HG03175 (cell line): ENCODE data around the gene CDH13.

Experiments
- ATAC-seq: cut with Tn5 transposase; IDR thresholded peaks from one replicate; pipeline ENCODE4 v1.9.1; 2021; ENCODE audit warnings: mild to moderate bottlenecking, moderate library complexity; ENCODE audit not compliant: unreplicated experiment

The CDH13 gene

GRCh38 chr16:82649766-82650165 lies 23.0 kb downstream of the CDH13 start:
- ATAC-seq = no peak

- no peak for ATAC-seq
Measured at GRCh38 chr16:82650804-82651203, 24.0 kb downstream of the CDH13 start.

- ATAC-seq = peak; percentile 76
Measured at GRCh38 chr16:82651921-82652601, 25.3 kb downstream of the CDH13 start.

- ATAC-seq = no peak
Measured at GRCh38 chr16:82652826-82653225, 26.1 kb downstream of the CDH13 start.

GRCh38 chr16:82653550-82654511 lies 27.1 kb downstream of the CDH13 start:
- peak; percentile 82 for ATAC-seq

GRCh38 chr16:82655072-82655714 lies 28.4 kb downstream of the CDH13 start:
- ATAC-seq = no peak

- no peak for ATAC-seq
Measured at GRCh38 chr16:82655720-82656490, 29.1 kb downstream of the CDH13 start.

GRCh38 chr16:82657239-82657638 lies 30.5 kb downstream of the CDH13 start:
- ATAC-seq = no peak

- ATAC-seq = no peak
Measured at GRCh38 chr16:82657786-82658185, 31.0 kb downstream of the CDH13 start.

GRCh38 chr16:82658796-82659195 lies 32.0 kb downstream of the CDH13 start:
- no peak for ATAC-seq

GRCh38 chr16:82660075-82660645 lies 33.4 kb downstream of the CDH13 start:
- no peak for ATAC-seq

GRCh38 chr16:82660966-82661365 lies 34.2 kb downstream of the CDH13 start:
- no peak for ATAC-seq

- no peak for ATAC-seq
Measured at GRCh38 chr16:82664181-82664580, 37.4 kb downstream of the CDH13 start.

- no peak for ATAC-seq
Measured at GRCh38 chr16:82665025-82665424, 38.3 kb downstream of the CDH13 start.

- ATAC-seq = no peak
Measured at GRCh38 chr16:82667437-82667836, 40.7 kb downstream of the CDH13 start.

GRCh38 chr16:82668094-82668493 lies 41.3 kb downstream of the CDH13 start:
- no peak for ATAC-seq

GRCh38 chr16:82671741-82672140 lies 45.0 kb downstream of the CDH13 start:
- ATAC-seq = no peak

GRCh38 chr16:82672676-82673075 lies 45.9 kb downstream of the CDH13 start:
- no peak for ATAC-seq

- ATAC-seq = no peak
Measured at GRCh38 chr16:82675300-82675699, 48.5 kb downstream of the CDH13 start.

GRCh38 chr16:82681592-82681991 lies 54.8 kb downstream of the CDH13 start:
- ATAC-seq = no peak
